Panc1 (cell line): ENCODE results near the gene CTBP1. TPM values are rescaled to one million over a fixed set of nuclear protein-coding genes. Genes with fewer than 3 reads are reported as not detected.

Experiments used
- ATAC-seq: fragments of 200-7000 bp; cut with Tn5 transposase; 2 replicates; pipeline ENCODE4 v1.9.1; 2020; ENCODE audit warnings: mild to moderate bottlenecking, moderate library complexity
- BruUV-seq: library from RNA; stranded (reverse); fragments of 400-500 nt; replicated peaks from 2 replicates; lab custom pipeline; 2021; lab: Mats Ljungman, UMichigan
- CTCF ChIA-PET: fragments of 300-600 bp; sonication (Branson Sonifier 250); formaldehyde crosslinking; loops from one replicate; lab custom pipeline; 2022; ENCODE audit warnings: antibody characterized with exemption; lab: Charles Lee
- POLR2A ChIA-PET: fragments of 300-600 bp; sonication (Branson Sonifier 250); formaldehyde crosslinking; loops from one replicate; lab custom pipeline; 2022; ENCODE audit warnings: antibody characterized with exemption; lab: Charles Lee
- DNase-seq: peaks from one replicate; pipeline ENCODE4 v3.0.0-alpha.2; 2010; ENCODE audit warnings: low read depth, low spot score
- H3K27ac ChIP-seq: 2 replicates; pipeline ENCODE4 v1.5.1; 2011; ENCODE audit warnings: mild to moderate bottlenecking, low read length, inconsistent platforms
- H3K27me3 ChIP-seq: fragments of 200-500 bp; sonication (Bioruptor generic); 2 replicates; pipeline ENCODE4 v1.6.0; 2014; ENCODE audit warnings: low read length, inconsistent platforms; ENCODE audit not compliant: control insufficient read depth, insufficient read depth
- H3K36me3 ChIP-seq: fragments of 200-500 bp; sonication (Bioruptor generic); 2 replicates; pipeline ENCODE4 v1.5.1; 2014; ENCODE audit warnings: inconsistent platforms, mild to moderate bottlenecking, low read length, moderate library complexity; ENCODE audit not compliant: control insufficient read depth, insufficient read depth
- H3K4me1 ChIP-seq: 2 replicates; pipeline ENCODE4 v1.5.1; 2011; ENCODE audit warnings: inconsistent platforms, mild to moderate bottlenecking, low read length, moderate library complexity; ENCODE audit not compliant: control insufficient read depth, insufficient read depth
- H3K4me3 ChIP-seq, 2 experiments: 2 replicates each; pipeline ENCODE4 v1.5.1; 2011 to 2012; ENCODE audit warnings: low read depth in 2 of 2, low read length in 2 of 2, mild to moderate bottlenecking in 2 of 2, inconsistent platforms in 1 of 2, moderate library complexity in 1 of 2
- H3K9me3 ChIP-seq: fragments of 200-500 bp; sonication (Bioruptor generic); 2 replicates; pipeline ENCODE4 v1.5.1; 2014; ENCODE audit warnings: low read depth, mild to moderate bottlenecking, inconsistent platforms, low read length, moderate library complexity; ENCODE audit not compliant: control insufficient read depth, insufficient read depth
- POLR2AphosphoS5 ChIP-seq: IDR thresholded peaks from 2 replicates; pipeline ENCODE4 v1.6.1; 2012; ENCODE audit warnings: mild to moderate bottlenecking, low read depth, low read length, moderate library complexity
- REST ChIP-seq, 2 experiments: IDR thresholded peaks; 2 replicates each; pipeline ENCODE4 v1.6.1; 2011 to 2012; ENCODE audit warnings: low read depth in 2 of 2, control low read depth in 1 of 2, low read length in 1 of 2, mild to moderate bottlenecking in 1 of 2, moderate library complexity in 1 of 2; ENCODE audit not compliant: insufficient read depth in 1 of 2
- SIN3A ChIP-seq: IDR thresholded peaks from 2 replicates; pipeline ENCODE4 v1.6.1; 2012; ENCODE audit warnings: low read depth, mild to moderate bottlenecking, low read length, moderate library complexity, borderline replicate concordance; ENCODE audit not compliant: insufficient read depth
- TCF7L2 ChIP-seq: IDR thresholded peaks from 2 replicates; pipeline ENCODE4 v1.6.1; 2011; ENCODE audit warnings: mild to moderate bottlenecking, low read depth, low read length, inconsistent platforms
- in situ Hi-C: cut with HindIII; loops from 2 replicates; pipeline ENCODE4 v1.10.0; 2016; ENCODE audit warnings: low sequenced_read_pairs, low pct_unique_long_range_greater_than_20kb
- intact Hi-C: fragments of 100-400 bp; cut with micrococcal nuclease; formaldehyde crosslinking; loops from one replicate; pipeline ENCODE4 v1.10.0; 2022; ENCODE audit not compliant: unreplicated experiment
- total RNA-seq: library from RNA; stranded (reverse); gene quantifications from one replicate; pipeline ENCODE4 v1.2.1, GENCODE V29; 2021; ENCODE audit not compliant: unreplicated experiment
- TF ChIP-seq, protein P1 (sequence below): fragments of 450-650 bp; IDR thresholded peaks from 2 replicates; pipeline ENCODE4 v1.5.1; 2017; ENCODE audit warnings: mild to moderate bottlenecking

Gene CTBP1
- total RNA-seq, 1 experiment from 2014 or later, result 157 TPM

DNA sequence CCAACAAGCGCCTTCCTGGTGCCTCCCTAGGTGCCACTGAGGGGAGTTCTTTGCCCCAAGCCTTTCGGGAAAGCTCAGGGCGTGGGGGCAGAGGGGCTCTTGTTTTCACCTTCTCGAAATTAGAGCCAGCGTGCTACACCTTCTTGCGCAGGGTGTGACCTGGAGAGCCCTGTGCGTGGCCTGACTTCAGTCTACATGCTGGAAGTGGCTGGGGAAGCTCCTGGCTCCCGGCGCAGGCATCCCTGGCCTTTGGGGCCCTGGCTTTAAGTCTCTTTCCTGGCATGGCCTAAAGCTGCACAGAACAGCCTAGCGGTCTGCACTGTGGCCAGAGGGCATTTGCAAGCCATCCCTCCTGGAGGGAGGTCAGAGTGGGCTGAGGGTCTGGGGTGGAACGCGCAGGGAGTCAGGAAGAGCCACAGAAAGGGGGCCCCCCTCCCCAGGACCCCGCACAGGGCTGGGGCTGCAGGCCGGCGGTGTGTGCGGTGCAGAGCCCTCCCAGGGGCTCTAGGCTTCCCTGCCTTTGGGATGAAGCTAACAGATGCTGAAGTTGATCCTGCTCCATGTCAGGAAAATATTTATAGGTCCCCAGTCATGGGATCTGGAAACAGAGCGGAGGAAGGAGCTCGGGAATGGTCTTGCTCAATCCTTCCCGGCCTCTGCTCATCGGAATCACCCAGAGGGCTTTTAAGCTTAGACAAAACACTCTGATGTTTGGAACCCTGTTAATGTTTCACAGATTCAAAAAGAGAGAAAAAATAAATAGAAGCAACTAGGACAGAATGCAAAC is 75.8 kb downstream of the CTBP1 start:
- no peak overlapping the region for H3K27ac ChIP-seq
- DNase-seq (no peak), ATAC-seq (no peak)
- POLR2A ChIA-PET, result interaction anchor here (0.6 kb wide), 1 partner anchor 11 kb away, joined by 8 read pairs; no protein-coding TSS in a partner anchor
- H3K9me3 ChIP-seq, result no peaks in the 10 kb centered on the region
- no TSS peak for BruUV-seq
- H3K36me3 ChIP-seq, result no peaks in the 10 kb centered on the region
- no peaks in the 10 kb centered on the region for H3K27me3 ChIP-seq
- in situ Hi-C loops (no loop called here), intact Hi-C loops (no loop called here)
- H3K4me3 ChIP-seq, result no peak overlapping the region
- no peak for TF ChIP-seq REST (IDR thresholded peaks at IDR 0.05; ENCODE audit: insufficient read depth in 1 of 2, low read depth in 2 of 2, low read length in 1 of 2)
- no peak for TF ChIP-seq POLR2AphosphoS5
- TF ChIP-seq, protein P1, sequence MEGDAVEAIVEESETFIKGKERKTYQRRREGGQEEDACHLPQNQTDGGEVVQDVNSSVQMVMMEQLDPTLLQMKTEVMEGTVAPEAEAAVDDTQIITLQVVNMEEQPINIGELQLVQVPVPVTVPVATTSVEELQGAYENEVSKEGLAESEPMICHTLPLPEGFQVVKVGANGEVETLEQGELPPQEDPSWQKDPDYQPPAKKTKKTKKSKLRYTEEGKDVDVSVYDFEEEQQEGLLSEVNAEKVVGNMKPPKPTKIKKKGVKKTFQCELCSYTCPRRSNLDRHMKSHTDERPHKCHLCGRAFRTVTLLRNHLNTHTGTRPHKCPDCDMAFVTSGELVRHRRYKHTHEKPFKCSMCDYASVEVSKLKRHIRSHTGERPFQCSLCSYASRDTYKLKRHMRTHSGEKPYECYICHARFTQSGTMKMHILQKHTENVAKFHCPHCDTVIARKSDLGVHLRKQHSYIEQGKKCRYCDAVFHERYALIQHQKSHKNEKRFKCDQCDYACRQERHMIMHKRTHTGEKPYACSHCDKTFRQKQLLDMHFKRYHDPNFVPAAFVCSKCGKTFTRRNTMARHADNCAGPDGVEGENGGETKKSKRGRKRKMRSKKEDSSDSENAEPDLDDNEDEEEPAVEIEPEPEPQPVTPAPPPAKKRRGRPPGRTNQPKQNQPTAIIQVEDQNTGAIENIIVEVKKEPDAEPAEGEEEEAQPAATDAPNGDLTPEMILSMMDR, result no peak
- TF ChIP-seq TCF7L2, result no peak
- H3K4me1 ChIP-seq, result peaks cover under 1% of the 10 kb centered on the region; the same call in 1 of the 2 replicates
- CTCF ChIA-PET, result no interaction called here

GRCh38 chr4:1172228-1172851 is 76.6 kb downstream of the CTBP1 start, which contains the start of gene SPON2:
TSS of gene SPON2 (minus strand) at chr4:1172583.
- ChIA-PET CTCF (no interaction called here), POLR2A (no interaction called here)
- no TSS peak for BruUV-seq
- intact Hi-C loops, result no loop called here
- peaks cover 3% of the 10 kb centered on the region; the same call in 1 of the 2 replicates for H3K4me1 ChIP-seq
- in situ Hi-C loops, result no loop called here
- H3K9me3 ChIP-seq, result no peaks in the 10 kb centered on the region
- no peak for DNase-seq
- H3K27me3 ChIP-seq, result no peaks in the 10 kb centered on the region
- no peaks in the 10 kb centered on the region for H3K36me3 ChIP-seq
- TF ChIP-seq REST (IDR thresholded peaks at IDR 0.05; ENCODE audit: insufficient read depth in 1 of 2, low read depth in 2 of 2, low read length in 1 of 2), result no peak
- TF ChIP-seq SIN3A, result no peak
- TF ChIP-seq POLR2AphosphoS5, result no peak
- no peak for TF ChIP-seq TCF7L2
- TF ChIP-seq, protein P1, result no peak
- H3K4me3 ChIP-seq, result no peak within 1 kb of the TSS
- no peak within 1 kb of the TSS for H3K27ac ChIP-seq
- no peak for ATAC-seq
